A549 (cell line): ENCODE results near the gene ARHGAP23. TPM values are rescaled to one million over a fixed set of nuclear protein-coding genes. Genes with fewer than 3 reads are reported as not detected.

Source experiments
- ATAC-seq, 2 experiments: fragments of 200-7000 bp in 1 of 2; fragments of >200 bp in 1 of 2; cut with Nextera tagmentation in 1 of 2; cut with Tn5 transposase in 1 of 2; 3 replicates each; pipeline versions ENCODE4 v1.8.0 to v1.9.1; 2018 to 2020; ENCODE audit warnings: mild to moderate bottlenecking in 1 of 2, moderate library complexity in 1 of 2
- CTCF ChIA-PET: fragments of 300-600 bp; sonication (Branson Sonifier 250); formaldehyde crosslinking; extraction: SDS; loops from one replicate; lab custom pipeline; 2021; ENCODE audit warnings: antibody characterized with exemption, inconsistent platforms; lab: Yijun Ruan, JAX
- POLR2A ChIA-PET: fragments of 350-600 bp; formaldehyde crosslinking; extraction: SDS; loops from one replicate; lab custom pipeline; 2021; ENCODE audit warnings: antibody characterized with exemption, inconsistent platforms; lab: Yijun Ruan, JAX
- DNase-seq, 2 experiments: peaks; one replicate each; pipeline versions ENCODE4 v3.0.0 to v3.0.0-alpha.2; 2011 to 2016; ENCODE audit warnings: low read depth in 1 of 2, low spot score in 1 of 2
- FAIRE-seq: peaks from 2 replicates; lab custom pipeline; 2011; peaks lifted over from hg19 to GRCh38; lab: Jason Lieb, UNC
- H3K27ac ChIP-seq, 2 experiments: fragments of >200 bp; sonication (Bioruptor Twin); formaldehyde crosslinking; 3 replicates each; pipeline ENCODE4 v1.5.1; 2016 to 2017
- H3K4me1 ChIP-seq: fragments of >200 bp; sonication (Bioruptor Twin); formaldehyde crosslinking; 3 replicates; pipeline ENCODE4 v1.6.1; 2016
- H3K4me2 ChIP-seq: fragments of >200 bp; sonication (Bioruptor Twin); formaldehyde crosslinking; 3 replicates; pipeline ENCODE4 v1.6.1; 2016
- H3K4me3 ChIP-seq: fragments of >200 bp; sonication (Bioruptor Twin); formaldehyde crosslinking; 3 replicates; pipeline ENCODE4 v1.5.1; 2016
- H3K9me3 ChIP-seq: fragments of >200 bp; sonication (Bioruptor Twin); formaldehyde crosslinking; 3 replicates; pipeline ENCODE4 v1.6.1; 2016
- CEBPB ChIP-seq, 2 experiments: fragments of >200 bp in 1 of 2; sonication (Bioruptor Twin) in 1 of 2; formaldehyde crosslinking in 1 of 2; IDR thresholded peaks; 2 replicates each; pipeline ENCODE4 v1.6.1; 2012 to 2016
- EHF ChIP-seq: fragments of 250-450 bp; sonication (Bioruptor Pico); IDR thresholded peaks from 2 replicates; pipeline ENCODE4 v1.5.0; 2020; ENCODE audit warnings: mild to moderate bottlenecking
- EP300 ChIP-seq, 2 experiments: fragments of >200 bp; sonication (Bioruptor Twin); formaldehyde crosslinking; IDR thresholded peaks; 2 replicates in 1 of 2; 3 replicates in 1 of 2; pipeline ENCODE4 v1.6.1; 2016 to 2017
- FOSL2 ChIP-seq, 2 experiments: fragments of 450-650 bp in 1 of 2; fragments of >200 bp in 1 of 2; sonication (Bioruptor Twin) in 1 of 2; formaldehyde crosslinking; IDR thresholded peaks; 2 replicates each; pipeline versions ENCODE4 v1.5.0 to v1.6.1; 2016 to 2020; ENCODE audit warnings: mild to moderate bottlenecking in 1 of 2, moderate library complexity in 1 of 2
- GATA3 ChIP-seq: IDR thresholded peaks from 2 replicates; pipeline ENCODE4 v1.6.1; 2012; ENCODE audit warnings: borderline replicate concordance
- HOXA7 ChIP-seq: fragments of 250-450 bp; sonication (Bioruptor Pico); IDR thresholded peaks from 2 replicates; pipeline ENCODE4 v1.5.0; 2020; ENCODE audit warnings: mild to moderate bottlenecking, moderate library complexity
- HOXB5 ChIP-seq: fragments of 250-450 bp; sonication (Bioruptor Pico); IDR thresholded peaks from 2 replicates; pipeline ENCODE4 v1.5.0; 2020; ENCODE audit warnings: mild to moderate bottlenecking, moderate library complexity
- JUN ChIP-seq, 2 experiments: fragments of >200 bp; sonication (Bioruptor Twin); formaldehyde crosslinking; IDR thresholded peaks; 2 replicates in 1 of 2; 3 replicates in 1 of 2; pipeline ENCODE4 v1.6.1; 2016 to 2017
- KDM1A ChIP-seq: fragments of 200-600 bp; sonication (generic); IDR thresholded peaks from 2 replicates; pipeline ENCODE4 v1.6.1; 2016; ENCODE audit warnings: low read depth, mild to moderate bottlenecking
- KDM5A ChIP-seq: fragments of 200-600 bp; sonication (generic); IDR thresholded peaks from 2 replicates; pipeline ENCODE4 v1.6.1; 2016; ENCODE audit warnings: antibody characterized with exemption, mild to moderate bottlenecking
- MAFK ChIP-seq: fragments of 450-650 bp; IDR thresholded peaks from 2 replicates; pipeline ENCODE4 v1.6.1; 2014; ENCODE audit not compliant: partially characterized antibody
- MYC ChIP-seq: IDR thresholded peaks from 2 replicates; pipeline ENCODE4 v1.6.1; 2012; ENCODE audit warnings: mild to moderate bottlenecking, inconsistent platforms, low read length, improper control_type of control experiment, borderline replicate concordance
- RCOR1 ChIP-seq: fragments of 150-350 bp; IDR thresholded peaks from 2 replicates; pipeline ENCODE4 v1.6.1; 2014; ENCODE audit warnings: antibody characterized with exemption, low read length, low read depth
- SREBF2 ChIP-seq: fragments of 450-650 bp; IDR thresholded peaks from 2 replicates; pipeline ENCODE4 v1.6.1; 2014; ENCODE audit warnings: mild to moderate bottlenecking, moderate library complexity
- TFCP2L1 ChIP-seq: fragments of 250-450 bp; sonication (Bioruptor Pico); IDR thresholded peaks from 2 replicates; pipeline ENCODE4 v1.5.0; 2021; ENCODE audit warnings: mild to moderate bottlenecking
- ZC3H11A ChIP-seq: fragments of 450-650 bp; IDR thresholded peaks from 2 replicates; pipeline ENCODE4 v1.6.1; 2014; ENCODE audit warnings: antibody characterized with exemption, mild to moderate bottlenecking
- ZNF302 ChIP-seq: fragments of 250-450 bp; sonication (Bioruptor Pico); IDR thresholded peaks from 2 replicates; pipeline ENCODE4 v1.9.0; 2021; ENCODE audit warnings: inconsistent platforms, mild to moderate bottlenecking, moderate library complexity
- WGBS: methylation state at CpG from one replicate; pipeline ENCODE4 v1.1.6; 2017; ENCODE audit errors: missing lambda C conversion rate; 5-methylcytosine and 5-hydroxymethylcytosine counted together
- polyA plus RNA-seq, 4 experiments: library from polyadenylated mRNA; depleted of rRNA in 3 of 4; stranded (reverse); fragments of >200 nt; fragmentation: RNase III in 1 of 4; extraction: RNeasy Plus Mini Kit Qiagen cat#74134 plus additional on column Dnase treatment in 1 of 4; gene quantifications; 2 replicates in 3 of 4; 3 replicates in 1 of 4; pipeline ENCODE4 v1.2.3, GENCODE V29; 2011 to 2017
- TF ChIP-seq, protein P1 (sequence below): IDR thresholded peaks from 2 replicates; pipeline ENCODE4 v1.6.1; 2012
- TF ChIP-seq, protein P2 (sequence below): fragments of >200 bp; sonication (Bioruptor Twin); formaldehyde crosslinking; IDR thresholded peaks from 3 replicates; pipeline ENCODE4 v1.5.1; 2016
- TF ChIP-seq, protein P3 (sequence below): fragments of 450-650 bp; IDR thresholded peaks from 2 replicates; pipeline ENCODE4 v1.6.1; 2014; ENCODE audit warnings: antibody characterized with exemption
- TF ChIP-seq, protein P4 (sequence below): fragments of >200 bp; sonication (Bioruptor Twin); formaldehyde crosslinking; IDR thresholded peaks from 2 replicates; pipeline ENCODE4 v1.6.1; 2016

ARHGAP23 gene
- polyA plus RNA-seq, 2 of the 4 experiments (the other 2 are of a cell fraction): 4.8 to 32.6 TPM

DNA sequence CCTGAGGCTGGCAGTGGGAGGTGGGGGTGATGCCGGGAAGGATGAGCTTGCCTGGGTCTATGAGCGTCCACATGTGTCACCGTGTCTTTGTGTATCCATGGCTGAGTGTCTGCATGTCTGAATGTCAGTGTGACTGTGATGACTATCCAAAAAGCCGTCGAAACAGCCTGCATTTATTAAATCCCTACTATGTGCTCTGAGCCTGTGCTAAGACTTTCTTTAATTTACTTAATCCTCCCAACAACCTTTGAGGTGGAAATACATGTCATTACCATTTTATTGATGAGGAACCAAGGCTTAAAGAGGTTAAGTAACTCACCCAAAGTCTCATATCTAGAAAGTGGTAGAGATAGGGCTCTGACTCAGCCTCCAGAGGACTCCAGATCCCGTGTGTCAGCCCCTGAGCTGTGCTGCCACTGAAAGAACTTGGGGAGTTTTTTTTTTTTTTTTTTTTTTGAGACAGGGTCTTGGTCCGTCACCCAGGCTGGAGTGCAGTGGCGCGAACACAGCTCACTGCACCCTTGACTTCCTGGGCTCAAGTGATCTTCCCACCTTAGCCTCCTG, 20.0 kb downstream of the ARHGAP23 start (continued):
- no peak for TF ChIP-seq MYC
- TF ChIP-seq EHF (CRISPR knock-in tag): no peak
- no peak for TF ChIP-seq SREBF2

DNA sequence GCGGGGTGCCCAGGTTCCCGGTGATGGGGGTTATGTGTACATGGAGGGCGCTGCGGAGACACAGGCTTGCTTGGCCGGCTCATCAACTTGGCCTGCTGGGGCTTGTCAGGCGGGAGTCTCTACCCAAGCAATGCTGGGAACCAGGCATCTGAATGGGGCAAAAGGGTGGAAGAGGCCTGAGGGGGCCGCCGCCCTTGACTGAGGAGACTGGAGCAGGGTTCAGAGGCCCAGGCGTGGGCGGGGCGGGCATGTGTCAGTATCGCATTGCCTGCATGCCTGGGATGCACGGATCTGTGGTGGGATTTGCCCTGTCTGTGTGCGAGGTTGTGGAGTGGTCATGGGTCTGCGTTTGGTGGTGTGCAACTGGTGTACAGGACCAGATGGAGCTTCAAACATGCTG, 21.1 kb downstream of the ARHGAP23 start:
- ChIA-PET POLR2A (no interaction called here), CTCF (interaction anchor here (0.7 to 4.3 kb wide), 6 partner anchors 9 to 214 kb away, joined by 3 to 23 read pairs (median 4); no protein-coding TSS in a partner anchor)
- Histone ChIP-seq H3K9me3 (no peaks in the 10 kb centered on the region), H3K4me1 (peaks cover 66% of the 10 kb centered on the region), H3K4me3 (no peak overlapping the region), H3K27ac (peak overlapping the region; percentile 6 to 96; a peak in 4 of 6 replicates), H3K4me2 (peak overlapping the region; percentile 15; the same call in 1 of the 3 replicates)
- TF ChIP-seq, protein P1, sequence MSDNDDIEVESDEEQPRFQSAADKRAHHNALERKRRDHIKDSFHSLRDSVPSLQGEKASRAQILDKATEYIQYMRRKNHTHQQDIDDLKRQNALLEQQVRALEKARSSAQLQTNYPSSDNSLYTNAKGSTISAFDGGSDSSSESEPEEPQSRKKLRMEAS: 0 out of 2 replicates have a peak, but pooled peaks have one; percentile 30
- TF ChIP-seq EP300 (IDR thresholded peaks at IDR 0.05) (no peak), KDM1A (no peak), HOXB5 (CRISPR knock-in tag) (no peak), HOXA7 (CRISPR knock-in tag) (no peak)
- DNase-seq (peak in 1 of 2 experiments; percentile 51), FAIRE-seq (no peak), ATAC-seq (peak in 1 of 2 experiments; percentile 9; a peak in 3 of 6 replicates)
- whole genome bisulfite sequencing: 69% methylated on average over 15 of the region's 15 CpGs

DNA sequence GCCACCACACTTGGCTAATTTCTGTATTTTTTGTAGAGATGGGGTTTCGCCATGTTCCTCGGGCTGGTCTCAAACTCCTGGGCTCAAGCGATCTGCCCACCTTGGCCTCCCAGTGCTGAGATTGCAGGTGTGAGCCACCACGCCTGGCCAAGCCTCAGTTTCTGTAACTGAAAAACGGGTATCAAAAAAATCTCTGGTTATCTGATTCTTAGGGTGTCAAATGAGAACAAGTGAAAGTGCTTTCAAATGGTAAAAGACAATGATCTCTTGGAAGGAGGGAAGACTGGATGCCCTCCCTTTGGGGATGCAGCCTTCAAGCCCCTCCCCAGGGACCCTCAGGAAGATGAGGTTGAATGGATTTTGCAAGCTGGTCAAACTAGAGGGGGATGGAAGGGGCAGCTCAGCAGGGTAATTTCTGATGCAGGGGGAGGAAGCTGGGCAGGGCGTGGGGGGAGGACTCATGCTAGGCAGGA, 22.3 kb downstream of the ARHGAP23 start:
- H3K4me3 ChIP-seq: no peak overlapping the region
- 69% methylated on average over 6 of the region's 6 CpGs for WGBS
- TF ChIP-seq, protein P1: no peak
- TF ChIP-seq, protein P2, sequence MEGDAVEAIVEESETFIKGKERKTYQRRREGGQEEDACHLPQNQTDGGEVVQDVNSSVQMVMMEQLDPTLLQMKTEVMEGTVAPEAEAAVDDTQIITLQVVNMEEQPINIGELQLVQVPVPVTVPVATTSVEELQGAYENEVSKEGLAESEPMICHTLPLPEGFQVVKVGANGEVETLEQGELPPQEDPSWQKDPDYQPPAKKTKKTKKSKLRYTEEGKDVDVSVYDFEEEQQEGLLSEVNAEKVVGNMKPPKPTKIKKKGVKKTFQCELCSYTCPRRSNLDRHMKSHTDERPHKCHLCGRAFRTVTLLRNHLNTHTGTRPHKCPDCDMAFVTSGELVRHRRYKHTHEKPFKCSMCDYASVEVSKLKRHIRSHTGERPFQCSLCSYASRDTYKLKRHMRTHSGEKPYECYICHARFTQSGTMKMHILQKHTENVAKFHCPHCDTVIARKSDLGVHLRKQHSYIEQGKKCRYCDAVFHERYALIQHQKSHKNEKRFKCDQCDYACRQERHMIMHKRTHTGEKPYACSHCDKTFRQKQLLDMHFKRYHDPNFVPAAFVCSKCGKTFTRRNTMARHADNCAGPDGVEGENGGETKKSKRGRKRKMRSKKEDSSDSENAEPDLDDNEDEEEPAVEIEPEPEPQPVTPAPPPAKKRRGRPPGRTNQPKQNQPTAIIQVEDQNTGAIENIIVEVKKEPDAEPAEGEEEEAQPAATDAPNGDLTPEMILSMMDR: no peak
- TF ChIP-seq TFCP2L1 (CRISPR knock-in tag) (no peak), ZC3H11A (no peak), MAFK (peak; percentile 41)
- peak overlapping the region; percentile 67 to 96 for H3K27ac ChIP-seq
- FAIRE-seq: no peak
- ATAC-seq: no peak
- no peaks in the 10 kb centered on the region for H3K9me3 ChIP-seq
- peak overlapping the region; percentile 83 for H3K4me2 ChIP-seq
- no peak for DNase-seq
- peaks cover 75% of the 10 kb centered on the region for H3K4me1 ChIP-seq
- CTCF ChIA-PET: interaction anchor here (0.7 to 4.3 kb wide), 12 partner anchors 8 to 217 kb away, joined by 3 to 23 read pairs (median 3); no protein-coding TSS in a partner anchor
- POLR2A ChIA-PET: no interaction called here

DNA sequence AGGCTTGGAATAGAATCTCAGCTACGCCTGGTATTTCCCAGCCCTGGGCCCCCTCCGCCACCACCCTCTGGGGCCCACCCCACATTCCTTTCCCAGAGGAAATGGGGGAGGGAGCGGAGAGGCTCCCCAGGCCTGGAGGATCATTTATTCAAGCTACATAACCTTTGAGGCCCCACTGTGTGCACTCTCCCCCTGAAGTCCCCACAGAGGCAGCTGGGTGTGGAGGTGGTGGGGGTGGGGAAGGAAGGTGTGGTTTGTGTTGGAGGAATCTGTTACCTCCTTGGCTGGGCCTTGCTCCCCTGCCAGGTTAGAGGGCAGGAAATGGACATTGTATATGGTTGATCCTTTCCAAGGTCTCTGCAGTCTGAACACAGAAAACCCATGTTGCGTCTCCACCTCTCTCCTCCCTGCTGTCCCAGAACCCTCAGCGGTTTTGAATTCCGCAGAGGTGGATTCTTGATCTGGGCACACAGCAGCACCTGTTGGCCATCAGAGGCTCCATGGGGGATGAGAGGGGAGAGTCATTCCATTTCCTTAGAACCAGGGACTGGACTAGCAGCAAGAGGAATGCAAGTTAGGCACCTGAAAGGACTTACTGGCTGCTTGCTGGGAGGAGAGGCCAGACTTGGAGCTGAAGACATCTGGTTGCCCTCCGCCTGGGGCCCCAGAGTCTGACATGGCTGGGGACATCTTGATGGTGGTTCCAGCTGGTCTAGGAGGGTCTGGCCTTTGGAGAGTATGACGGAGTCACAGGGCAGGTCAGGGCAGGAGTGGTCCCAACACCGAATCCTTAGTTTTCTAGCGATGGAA, 23.0 kb downstream of the ARHGAP23 start:
- ChIA-PET CTCF (interaction anchor here (0.7 to 4.3 kb wide), 12 partner anchors 9 to 216 kb away, joined by 3 to 23 read pairs (median 4); no protein-coding TSS in a partner anchor), POLR2A (no interaction called here)
- H3K27ac ChIP-seq: peak overlapping the region; percentile 67 to 96
- ATAC-seq: peak in 1 of 2 experiments; percentile 32; a peak in 3 of 6 replicates
- 71% methylated on average over 10 of the region's 10 CpGs for WGBS
- H3K9me3 ChIP-seq: no peaks in the 10 kb centered on the region
- H3K4me2 ChIP-seq: peak overlapping the region; percentile 83
- peaks cover 81% of the 10 kb centered on the region for H3K4me1 ChIP-seq
- no peak overlapping the region for H3K4me3 ChIP-seq
- DNase-seq: peak in 1 of 2 experiments; percentile 76
- no peak for FAIRE-seq
- TF ChIP-seq JUN (IDR thresholded peaks at IDR 0.05): peak in 1 of 2 experiments; percentile 54; a peak in 2 of 5 replicates
- TF ChIP-seq, protein P3, sequence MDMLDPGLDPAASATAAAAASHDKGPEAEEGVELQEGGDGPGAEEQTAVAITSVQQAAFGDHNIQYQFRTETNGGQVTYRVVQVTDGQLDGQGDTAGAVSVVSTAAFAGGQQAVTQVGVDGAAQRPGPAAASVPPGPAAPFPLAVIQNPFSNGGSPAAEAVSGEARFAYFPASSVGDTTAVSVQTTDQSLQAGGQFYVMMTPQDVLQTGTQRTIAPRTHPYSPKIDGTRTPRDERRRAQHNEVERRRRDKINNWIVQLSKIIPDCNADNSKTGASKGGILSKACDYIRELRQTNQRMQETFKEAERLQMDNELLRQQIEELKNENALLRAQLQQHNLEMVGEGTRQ: no peak
- TF ChIP-seq CEBPB (IDR thresholded peaks at IDR 0.05): no peak
- TF ChIP-seq RCOR1: no peak
- TF ChIP-seq MYC: no peak
- TF ChIP-seq HOXA7 (CRISPR knock-in tag): no peak
- TF ChIP-seq ZC3H11A: no peak
- TF ChIP-seq, protein P4, sequence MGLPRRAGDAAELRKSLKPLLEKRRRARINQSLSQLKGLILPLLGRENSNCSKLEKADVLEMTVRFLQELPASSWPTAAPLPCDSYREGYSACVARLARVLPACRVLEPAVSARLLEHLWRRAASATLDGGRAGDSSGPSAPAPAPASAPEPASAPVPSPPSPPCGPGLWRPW: no peak
- TF ChIP-seq, protein P2: no peak
- no peak for TF ChIP-seq FOSL2 (IDR thresholded peaks at IDR 0.05)
- peak; percentile 16; the same call in 1 of the 2 replicates for TF ChIP-seq FOSL2 (CRISPR knock-in tag; IDR thresholded peaks at IDR 0.05)
- TF ChIP-seq KDM5A: no peak
- peak; percentile 40; the same call in 1 of the 2 replicates for TF ChIP-seq GATA3
- no peak for TF ChIP-seq TFCP2L1 (CRISPR knock-in tag)
- TF ChIP-seq ZNF302: no peak
- TF ChIP-seq EHF (CRISPR knock-in tag): 0 out of 2 replicates have a peak, but pooled peaks have one; percentile 43
- TF ChIP-seq HOXB5 (CRISPR knock-in tag): 0 out of 2 replicates have a peak, but pooled peaks have one; percentile 12
